Muscle of back (tissue), 11 donors: ENCODE results near the gene ASPM. TPM values are rescaled to one million over a fixed set of nuclear protein-coding genes. Genes with fewer than 3 reads are reported as not detected.
A peak's percentile ranks its signal among the peaks of the same experiment; 100 is the strongest.

Source experiments
- DNase-seq, 3 donors: peaks; one replicate each; pipeline versions ENCODE4 v3.0.0 to v3.0.0-alpha.2; 2013
- polyA plus RNA-seq, 10 donors: library from polyadenylated mRNA; unstranded; fragments of 120-200 nt; gene quantifications; one replicate each; pipeline ENCODE4 v1.2.1, GENCODE V29; 2013; ENCODE audit not compliant: insufficient read length in 10 of 10

ASPM gene
- polyA plus RNA-seq, 10 donors, result 8.3 to 20.5 (median 12.5) TPM

DNA sequence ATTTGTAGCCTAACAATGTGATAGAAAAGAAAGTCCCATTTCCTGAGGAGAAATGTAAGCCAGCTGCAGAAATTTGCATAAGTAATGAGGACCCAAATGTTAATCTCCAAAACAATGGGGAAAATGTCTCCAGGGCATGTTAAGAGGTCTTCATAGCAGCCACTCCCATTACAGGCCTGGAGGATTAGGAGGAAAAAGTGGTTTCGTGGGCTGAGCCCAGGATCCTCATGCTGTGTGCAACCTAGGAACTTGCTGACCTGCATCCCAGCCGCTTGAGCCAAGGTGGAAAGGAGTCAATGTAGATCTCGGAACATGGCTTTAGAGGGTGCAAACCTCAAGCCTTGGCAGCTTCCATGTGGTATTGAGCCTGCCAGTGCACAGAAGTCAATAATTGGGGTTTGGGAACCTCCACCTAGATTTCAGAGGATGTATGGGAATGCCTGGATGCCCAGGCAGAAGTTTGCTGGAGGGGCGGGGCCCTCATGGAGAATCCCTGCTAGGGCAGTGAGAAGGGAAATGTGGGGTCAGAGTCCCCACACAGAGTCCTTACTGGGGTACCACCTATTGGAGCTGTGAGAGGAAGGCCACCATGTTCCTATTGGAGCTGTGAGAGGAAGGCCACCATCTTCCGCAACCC, 65.2 kb downstream of the ASPM start:
- DNase-seq, result no peak

DNA sequence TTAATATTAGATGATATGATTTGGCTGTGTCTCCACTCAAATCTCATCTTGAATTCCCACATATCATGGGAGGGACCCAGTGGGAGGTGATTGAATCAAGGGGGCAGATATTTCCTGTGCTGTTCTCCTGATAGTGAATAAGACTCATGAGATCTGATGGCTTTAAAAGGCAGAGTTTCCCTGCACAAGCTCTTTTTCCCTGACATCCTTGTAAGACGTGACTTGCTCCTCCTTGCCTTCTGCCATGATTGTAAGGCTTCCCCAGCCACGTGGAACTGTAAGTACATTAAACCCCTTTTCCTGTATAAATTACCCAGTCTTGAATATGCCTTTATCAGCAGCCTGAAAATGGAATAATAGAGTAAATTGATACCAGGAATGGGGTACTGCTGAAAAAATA, 66.1 kb downstream of the ASPM start:
- no peak for DNase-seq

DNA sequence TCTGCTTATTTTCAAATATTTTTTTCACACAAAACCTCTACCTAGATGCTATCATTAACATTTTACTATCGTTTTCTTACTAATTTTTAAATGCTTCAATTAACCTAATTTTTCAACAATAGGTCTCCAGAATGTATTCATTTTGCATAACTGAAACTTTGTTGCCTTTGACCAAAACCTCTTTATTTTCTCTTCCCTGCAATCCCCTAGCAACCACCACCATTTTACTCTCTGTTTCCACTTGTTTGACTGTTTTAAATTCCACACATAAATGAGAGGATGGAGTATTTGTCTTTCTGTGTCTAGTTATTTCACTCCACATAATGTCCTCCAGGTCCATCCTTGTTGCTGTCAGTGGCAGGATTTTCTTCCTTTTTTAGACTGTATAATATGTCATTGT, 69.9 kb downstream of the ASPM start:
- no peak for DNase-seq

DNA sequence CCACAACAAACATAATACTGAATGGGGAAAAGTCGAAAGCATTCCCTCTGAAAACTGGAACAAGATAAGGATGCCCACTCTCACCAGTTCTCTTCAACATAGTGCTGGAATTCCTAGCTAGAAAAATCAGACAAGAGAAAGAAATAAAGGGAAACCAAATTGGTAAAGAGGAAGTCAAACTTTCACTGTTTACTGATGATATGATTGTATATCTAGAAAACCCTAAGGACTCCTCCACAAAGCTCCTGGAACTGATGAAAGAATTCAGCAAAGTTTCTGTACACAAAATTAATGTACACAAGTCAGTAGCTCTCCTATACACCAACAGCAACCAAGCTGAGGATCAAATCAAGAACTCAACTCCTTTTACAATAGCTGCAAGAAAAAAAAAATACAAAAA, 72.5 kb downstream of the ASPM start:
- DNase-seq, result no peak

DNA sequence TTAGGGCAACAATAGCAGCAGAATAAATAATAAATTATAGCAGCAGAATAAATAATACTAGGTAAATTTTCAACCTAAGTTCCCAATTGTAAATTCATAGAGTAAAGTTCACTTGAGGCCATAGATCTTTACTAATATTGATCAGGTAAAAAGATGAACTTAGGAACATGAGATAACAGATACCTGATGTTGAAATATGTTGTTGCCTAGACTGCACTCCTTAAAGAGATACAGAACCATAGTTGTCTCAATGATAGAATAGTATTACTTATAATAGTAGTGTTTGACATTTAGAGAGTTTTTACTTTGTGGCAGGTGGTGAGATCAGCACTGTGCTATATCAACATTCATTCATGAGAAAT, 79.0 kb downstream of the ASPM start:
- no peak for DNase-seq

DNA sequence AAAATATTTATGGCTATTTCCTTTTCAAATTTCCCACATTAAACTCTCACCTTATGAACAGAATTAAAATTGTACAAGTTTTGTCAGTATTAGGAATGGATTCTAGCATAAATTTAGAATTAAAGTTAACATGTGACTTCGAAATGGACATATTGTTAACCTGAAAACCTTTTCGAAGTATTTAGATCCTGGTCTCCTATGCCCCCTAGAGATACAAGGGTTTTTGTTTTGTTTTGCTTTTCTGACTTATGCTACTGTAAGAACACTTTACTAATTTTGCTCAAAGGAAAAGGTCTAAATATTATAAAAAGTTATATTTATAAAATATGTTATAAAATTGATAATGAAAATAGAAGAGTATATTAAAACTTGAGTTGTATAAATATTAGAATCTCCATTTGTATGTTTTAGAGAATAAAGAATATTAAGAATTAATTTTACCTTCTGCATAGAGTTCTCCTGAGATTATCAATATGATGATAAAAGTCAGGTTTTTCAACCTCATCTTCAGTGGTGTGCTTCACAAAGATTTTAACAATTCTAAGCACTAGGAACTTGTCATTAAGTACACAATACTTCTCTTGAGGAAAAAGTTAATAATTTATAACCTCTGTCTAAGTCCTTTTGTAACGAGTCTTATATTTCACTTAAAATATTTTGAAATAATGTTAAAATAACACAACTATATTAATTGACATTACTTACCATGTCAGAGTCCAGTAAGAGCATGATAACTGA, 79.6 kb downstream of the ASPM start, which contains the start of gene F13B:
F13B (minus strand) TSS at position 542 of the 738 bp plus-strand sequence; CDS start at position 505, 37 bp downstream.
- DNase-seq, result no peak

DNA sequence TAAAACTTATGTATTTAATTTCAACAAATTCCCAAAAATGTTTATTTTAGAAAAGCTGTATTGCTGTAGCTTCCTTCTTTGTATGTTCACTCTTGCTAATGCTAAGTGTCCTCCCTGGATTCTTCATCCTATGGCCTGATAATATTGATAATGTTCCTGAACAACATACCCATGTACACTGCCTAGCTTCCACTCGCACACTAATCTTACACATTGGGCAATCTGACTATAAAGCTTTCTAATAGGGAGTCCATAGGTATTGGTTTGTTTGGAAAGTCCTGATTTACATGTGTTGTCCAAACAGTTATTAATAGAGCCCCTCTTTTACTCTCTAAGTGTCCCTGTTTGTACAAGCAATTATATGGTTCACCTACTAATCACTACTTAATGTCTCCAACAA, 80.2 kb downstream of the ASPM start:
- no peak for DNase-seq

DNA sequence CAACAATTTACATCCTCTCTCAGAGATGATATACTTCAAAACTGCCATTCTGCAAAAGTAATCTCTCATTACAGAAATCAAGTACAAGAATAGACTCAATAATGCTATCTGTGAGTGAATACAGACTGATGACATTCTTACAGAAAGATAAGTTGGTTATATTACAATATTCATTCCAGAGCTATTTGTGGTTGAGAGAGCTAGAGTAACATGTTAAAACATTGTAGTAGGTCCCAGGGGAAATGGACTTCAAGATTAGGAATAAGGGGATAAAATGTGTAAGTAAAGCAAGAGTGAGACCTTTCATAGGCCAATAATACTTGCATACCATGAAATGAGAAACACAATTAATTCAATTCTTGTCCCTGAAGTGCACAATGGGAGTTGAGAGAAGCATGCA, 80.9 kb downstream of the ASPM start:
- peak in 1 of 3 donors; percentile 24 for DNase-seq

DNA sequence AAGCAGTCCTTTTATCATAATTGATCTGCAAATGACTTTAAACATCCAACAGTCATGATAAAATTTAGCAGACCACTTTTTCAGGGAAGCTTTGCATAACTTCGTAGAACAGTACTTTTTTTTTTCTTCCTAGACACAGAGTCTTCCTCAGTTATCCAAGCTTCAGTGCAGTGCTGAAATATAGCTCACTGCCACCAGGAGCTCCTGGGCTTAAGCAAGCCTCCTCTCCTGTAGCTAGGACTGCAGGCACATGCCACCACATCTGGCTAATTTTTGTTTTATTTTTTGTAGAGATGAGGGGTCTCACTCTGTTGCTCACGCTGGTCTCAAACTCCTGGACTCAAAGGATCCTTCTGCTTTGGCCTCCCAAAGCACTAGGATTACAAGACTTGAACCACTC, 83.3 kb downstream of the ASPM start:
- no peak for DNase-seq

DNA sequence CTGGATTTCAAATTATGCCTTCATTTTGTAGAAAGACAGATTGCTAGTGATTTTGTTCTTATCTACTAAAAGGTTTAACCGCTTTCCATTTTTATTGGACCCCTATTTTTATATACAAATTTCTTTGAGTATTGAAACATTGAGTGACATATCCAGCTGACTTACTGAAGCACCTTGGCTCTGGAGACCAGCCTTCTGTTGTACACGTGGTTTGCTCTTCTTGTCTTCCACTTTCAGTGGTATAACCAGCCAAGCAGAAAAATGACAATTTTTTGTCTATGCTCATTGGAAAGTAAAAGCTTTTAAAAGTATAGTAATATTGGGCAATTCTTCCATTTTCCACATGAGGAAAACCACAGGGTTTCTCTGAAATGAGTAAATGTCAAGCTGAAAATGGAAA, 83.8 kb downstream of the ASPM start:
- no peak for DNase-seq

DNA sequence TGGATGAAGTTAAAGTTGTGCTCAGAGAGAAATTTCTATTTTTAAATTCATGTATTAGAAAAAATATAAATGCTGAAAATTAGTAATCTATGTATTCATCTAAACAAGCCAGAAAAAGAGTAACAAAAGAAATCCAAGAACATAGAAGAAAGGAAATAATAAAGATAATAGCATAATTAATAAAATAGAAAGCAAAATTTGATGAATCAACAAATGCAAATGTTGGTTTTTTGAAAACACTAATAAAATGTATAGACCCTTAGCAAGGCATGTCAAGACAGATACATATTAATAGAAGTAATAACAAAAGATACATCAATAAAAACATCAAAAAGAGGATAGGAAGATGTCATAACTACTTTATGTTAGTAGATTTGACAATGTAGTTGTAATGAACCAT, 97.4 kb downstream of the ASPM start:
- no peak for DNase-seq

DNA sequence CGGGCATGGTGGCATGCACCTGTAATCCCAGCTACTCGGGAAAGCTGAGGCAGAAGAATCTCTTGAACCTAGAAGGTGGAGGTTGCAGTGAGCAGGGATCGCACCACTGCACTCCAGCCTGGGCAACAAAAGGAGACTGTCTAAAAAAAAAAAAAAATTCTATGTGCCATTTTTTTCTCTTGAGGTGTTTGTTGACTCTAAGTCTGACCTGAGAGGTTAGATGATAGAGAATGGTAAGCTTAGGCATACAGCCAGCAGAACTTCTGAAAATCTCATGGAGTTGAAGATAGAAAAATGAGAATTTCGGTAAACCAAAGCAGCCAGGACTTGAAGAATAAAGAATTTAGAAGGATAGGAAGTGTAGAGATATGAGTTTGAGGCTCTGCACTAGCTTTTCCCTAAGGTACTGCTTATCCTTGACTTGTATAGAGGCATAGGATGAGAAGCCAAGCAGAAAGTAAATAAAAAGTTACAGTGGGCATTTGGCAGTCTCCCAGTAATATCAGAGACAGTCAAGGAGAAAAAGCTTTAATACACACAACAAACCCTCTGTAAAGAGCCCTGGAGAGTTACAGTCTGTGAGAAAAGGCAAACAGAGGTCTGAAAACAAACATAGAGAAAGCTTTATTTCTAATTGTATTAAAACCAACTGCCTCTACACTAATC, 103.7 kb downstream of the ASPM start:
- DNase-seq, result no peak

DNA sequence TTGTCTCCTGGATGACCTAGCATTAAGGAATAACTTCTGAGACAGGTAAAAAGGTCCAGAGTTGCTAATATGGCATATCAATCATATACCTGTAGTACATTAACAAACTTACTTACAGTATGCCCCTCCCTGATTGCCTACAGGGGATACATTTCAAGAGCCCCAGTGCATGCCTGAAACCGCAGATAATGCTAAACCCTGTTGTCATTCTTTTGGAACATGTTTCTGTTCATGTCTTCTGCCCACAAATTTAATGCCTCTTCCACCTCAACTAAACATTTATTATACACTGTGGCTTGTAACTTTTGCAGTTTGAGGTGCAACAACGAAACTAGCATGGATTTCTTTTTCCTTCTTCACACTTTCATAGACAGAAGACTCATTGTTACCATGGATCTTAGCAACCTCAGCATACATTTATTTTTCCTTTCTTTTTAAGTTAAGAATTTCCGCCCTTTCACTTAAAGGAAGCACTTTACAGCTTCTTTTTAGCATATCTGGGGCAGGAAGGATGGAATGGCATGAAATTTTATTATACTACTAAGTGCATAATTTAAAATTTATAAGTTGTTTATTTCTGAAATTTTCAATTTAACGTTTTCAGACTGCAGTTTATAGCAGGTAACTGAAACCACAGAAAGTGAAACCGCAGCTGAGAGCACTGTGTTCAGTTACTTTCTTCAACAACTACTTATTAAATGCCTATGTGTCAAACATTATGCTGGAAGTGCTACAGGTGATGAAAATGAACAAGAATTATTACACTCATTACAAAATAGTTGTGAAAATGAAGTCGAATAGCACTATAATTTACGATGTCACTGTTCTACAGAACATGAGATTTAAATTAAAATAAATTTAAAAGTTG, 104.7 kb downstream of the ASPM start:
- DNase-seq, result no peak

DNA sequence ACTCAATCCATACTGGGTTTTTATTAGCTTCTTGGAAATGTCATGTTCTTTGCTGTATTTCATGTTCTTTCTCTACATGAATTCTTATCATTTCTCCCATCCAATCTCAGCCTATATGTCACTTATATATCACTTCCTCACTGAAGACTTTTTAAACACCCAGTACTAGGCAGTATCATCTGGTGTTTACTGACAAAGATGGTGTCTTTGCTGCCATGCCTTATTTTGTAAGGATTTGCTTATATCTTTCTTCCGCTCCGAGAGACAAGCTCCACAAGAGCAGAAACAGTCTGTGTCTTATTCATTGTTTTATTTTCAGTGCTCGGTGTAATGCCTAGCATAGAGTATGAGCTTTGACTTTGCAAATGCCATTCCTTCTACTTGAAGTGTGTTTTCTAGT, 109.6 kb downstream of the ASPM start:
- no peak for DNase-seq

DNA sequence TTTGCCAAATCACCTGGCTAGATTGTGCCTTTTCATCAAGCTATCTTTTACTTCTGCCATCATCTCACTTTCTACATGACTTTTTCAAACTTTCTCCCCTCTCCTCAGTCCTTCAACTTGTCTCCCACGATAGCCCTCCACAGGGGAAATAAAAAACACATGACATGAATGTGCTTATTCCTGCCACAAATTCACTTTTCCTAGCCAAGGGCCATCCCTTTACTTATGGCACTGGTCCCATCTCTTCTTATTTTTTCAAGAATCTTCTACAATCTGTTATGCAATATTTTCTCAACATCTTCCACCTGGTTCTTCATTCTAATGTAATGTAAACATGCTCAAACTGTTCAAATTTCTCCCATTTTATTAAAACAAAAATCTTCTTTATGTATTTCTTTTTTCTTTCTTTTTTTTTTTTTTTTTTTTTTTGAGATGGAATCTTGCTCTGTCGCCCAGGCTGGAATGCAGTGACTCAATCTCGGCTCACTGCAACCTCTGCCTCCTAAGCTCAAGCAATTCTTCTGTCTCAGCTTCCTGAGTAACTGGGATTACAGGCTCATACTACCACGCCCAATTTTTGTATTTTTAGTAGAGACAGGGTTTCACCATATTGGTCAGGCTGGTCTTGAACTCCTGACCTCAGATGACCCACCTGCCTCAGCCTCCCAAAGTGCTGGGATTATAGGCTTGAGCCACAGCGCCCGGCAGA, 111.7 kb downstream of the ASPM start:
- peak in 1 of 3 donors; percentile 31 for DNase-seq

Other genes with a start within 250 kb of the ASPM start
- under 1 TPM in 1 of 10 donors, not detected in 9; 0.10 TPM for gene CFHR2, start 202.9 kb downstream of the ASPM start, polyA plus RNA-seq
- gene CFHR5, start 169.1 kb downstream of the ASPM start, polyA plus RNA-seq, result not detected
- gene F13B, start 79.4 kb downstream of the ASPM start, polyA plus RNA-seq, result under 1 TPM in 1 of 10 donors, not detected in 9; 0.13 TPM
- 10 to 100 TPM in 9 of 10 donors, 1 to 10 TPM in 1; 9.0 to 15.3 (median 11.9) TPM for gene ZBTB41, start 54.6 kb upstream of the ASPM start, polyA plus RNA-seq
- under 1 TPM; 0.16 to 0.64 (median 0.35) TPM for gene CRB1, start 121.6 kb upstream of the ASPM start, polyA plus RNA-seq